Lung (tissue), 12 donors: ENCODE results near the gene TAPT1. TPM values are rescaled to one million over a fixed set of nuclear protein-coding genes. Genes with fewer than 3 reads are reported as not detected.
A peak's percentile ranks its signal among the peaks of the same experiment; 100 is the strongest.

Source experiments
- ATAC-seq: fragments of 200-7000 bp; cut with Tn5 transposase; one replicate; pipeline ENCODE4 v1.9.1; 2020; ENCODE audit warnings: moderate number of reproducible peaks; ENCODE audit not compliant: insufficient read depth, low FRiP score
- DNase-seq, 3 donors: peaks; one replicate each; pipeline ENCODE4 v3.0.0-alpha.2; 2013 to 2017
- H3K27ac ChIP-seq, 2 donors: one replicate each; pipeline ENCODE4 v1.5.1; 2013; ENCODE audit warnings: mild to moderate bottlenecking in 2 of 2, moderate library complexity in 2 of 2, control low read depth in 1 of 2, inconsistent platforms in 1 of 2, low read depth in 1 of 2, low read length in 1 of 2
- H3K27me3 ChIP-seq, 3 donors: one replicate each; pipeline ENCODE4 v1.5.1; 2013; ENCODE audit warnings: low read length in 2 of 3; ENCODE audit not compliant: control insufficient read depth in 3 of 3, insufficient read depth in 3 of 3
- H3K36me3 ChIP-seq, 4 donors: one replicate each; pipeline ENCODE4 v1.5.1; 2013; ENCODE audit warnings: low read length in 4 of 4, mild to moderate bottlenecking in 1 of 4, moderate library complexity in 1 of 4; ENCODE audit not compliant: control insufficient read depth in 4 of 4, insufficient read depth in 4 of 4
- H3K4me1 ChIP-seq, 5 donors: one replicate each; pipeline ENCODE4 v1.5.1; 2013; ENCODE audit warnings: low read length in 5 of 5, mild to moderate bottlenecking in 2 of 5, moderate library complexity in 1 of 5; ENCODE audit not compliant: control insufficient read depth in 5 of 5, insufficient read depth in 5 of 5
- H3K4me3 ChIP-seq: one replicate; pipeline ENCODE4 v1.5.1; 2013; ENCODE audit warnings: mild to moderate bottlenecking, control low read depth, moderate library complexity
- H3K9ac ChIP-seq, 2 donors: one replicate each; pipeline ENCODE4 v1.5.1; 2013; ENCODE audit warnings: low read length in 2 of 2, control low read depth in 1 of 2; ENCODE audit not compliant: insufficient read depth in 1 of 2
- H3K9me3 ChIP-seq, 4 donors: one replicate each; pipeline ENCODE4 v1.5.1; 2013; ENCODE audit warnings: low read length in 3 of 4, mild to moderate bottlenecking in 1 of 4, moderate library complexity in 1 of 4; ENCODE audit not compliant: control insufficient read depth in 4 of 4, insufficient read depth in 3 of 4
- CTCF ChIP-seq: IDR thresholded peaks from 2 replicates; pipeline ENCODE4 v1.5.1; 2012; ENCODE audit warnings: mild to moderate bottlenecking; ENCODE audit errors: control extremely low read depth, extremely low read depth
- WGBS, 2 donors: extraction: QIAGEN DNeasy Blood & Tissue Kit; methylation state at CpG; one replicate each; pipeline ENCODE4 v1.1.7; 2013; 5-methylcytosine and 5-hydroxymethylcytosine counted together
- polyA plus RNA-seq, 2 donors: library from polyadenylated mRNA; stranded (reverse); fragments of 200-250 nt; gene quantifications; one replicate each; pipeline ENCODE4 v1.2.1, GENCODE V29; 2013
- total RNA-seq, 2 donors: library from RNA; depleted of rRNA in 1 of 2; stranded (reverse); fragments of >200 nt in 1 of 2; gene quantifications; one replicate each; pipeline ENCODE4 v1.2.1, GENCODE V29; 2014 to 2021
- donor health status: control.
- donor health status: control.
- donor health status: Bipolar disorder and iron deficiency.
- donor health status: healthy.
- donor health status: DM: yes; HTN: yes; CAD: no.

The TAPT1 gene
- total and polyA plus RNA-seq, 4 donors: 13.8 to 102 (median 30.2) TPM

DNA sequence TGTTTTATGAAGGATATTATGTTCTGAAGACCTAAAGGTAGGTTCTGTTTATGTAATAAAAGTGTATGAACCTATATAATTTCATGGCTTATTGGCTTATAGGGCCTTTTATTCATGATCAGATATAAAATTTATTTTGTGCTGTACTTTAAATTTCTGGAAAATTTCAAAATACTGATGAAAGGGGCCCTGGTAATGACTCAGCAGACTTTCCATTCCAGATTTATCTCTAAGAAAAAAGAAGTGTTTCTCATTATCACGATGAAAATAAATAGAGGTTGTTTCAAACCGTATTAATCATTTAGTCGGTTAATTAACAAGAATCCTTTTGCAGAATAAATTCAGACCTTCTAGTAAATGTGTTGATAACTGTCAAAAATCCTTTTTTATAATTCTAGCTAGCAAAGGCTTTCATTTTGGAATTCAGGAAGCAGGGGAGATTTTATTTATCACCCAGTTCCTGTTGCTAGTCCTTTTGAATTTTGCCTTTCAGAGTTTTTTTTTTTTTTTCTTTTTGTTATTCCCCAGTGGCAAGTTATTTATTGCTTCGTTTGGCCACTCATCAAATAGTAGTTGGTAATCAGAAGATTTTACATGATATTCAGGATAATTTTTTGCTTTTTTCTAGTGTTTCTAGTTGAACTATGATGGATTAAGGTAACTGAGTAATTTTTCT is 5.4 kb upstream of the TAPT1 start:
- no peak overlapping the region for H3K27ac ChIP-seq
- no peak overlapping the region for H3K4me3 ChIP-seq
- H3K9ac ChIP-seq: no peak overlapping the region
- ATAC-seq (no peak), DNase-seq (no peak)
- no peaks in the 10 kb centered on the region for H3K27me3 ChIP-seq
- no peaks in the 10 kb centered on the region for H3K36me3 ChIP-seq
- WGBS, 2 donors: 20 to 39% methylated on average over 4 of the region's 4 CpGs
- peaks cover 0 to 14% (median 0%) of the 10 kb centered on the region in 5 donors for H3K4me1 ChIP-seq
- no peaks in the 10 kb centered on the region for H3K9me3 ChIP-seq
- no peak for TF ChIP-seq CTCF

DNA sequence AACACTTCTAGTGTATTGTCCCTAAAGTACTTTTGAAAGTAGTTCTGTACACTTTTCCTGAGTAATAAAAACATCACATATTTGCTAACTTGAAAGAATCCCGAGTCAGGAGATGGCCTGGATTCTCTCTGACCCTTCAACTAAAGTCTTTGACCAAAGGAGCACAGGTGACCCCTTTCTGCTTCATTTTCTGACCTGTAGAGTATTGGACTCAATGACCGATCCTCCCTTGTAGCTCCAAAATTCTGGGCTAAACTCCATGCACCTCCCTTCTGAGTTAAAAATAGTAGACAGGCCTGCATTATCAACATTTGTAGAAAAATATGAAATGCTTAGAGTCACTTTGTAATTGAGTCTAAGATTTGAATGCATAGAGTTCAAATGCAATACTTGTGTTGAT is 4.0 kb upstream of the TAPT1 start:
- TF ChIP-seq CTCF: no peak
- Histone ChIP-seq H3K27ac (no peak overlapping the region), H3K4me1 (peaks cover 0 to 15% (median 0%) of the 10 kb centered on the region in 5 donors), H3K4me3 (no peak overlapping the region), H3K9me3 (no peaks in the 10 kb centered on the region), H3K27me3 (no peaks in the 10 kb centered on the region), H3K9ac (no peak overlapping the region), H3K36me3 (no peaks in the 10 kb centered on the region)
- ATAC-seq (no peak), DNase-seq (no peak)
- 68 to 89% methylated on average over 2 of the region's 2 CpGs for WGBS, 2 donors

- no peak for ATAC-seq
- no peak overlapping the region for H3K4me3 ChIP-seq
- no peak for TF ChIP-seq CTCF
- H3K9me3 ChIP-seq: no peaks in the 10 kb centered on the region
- H3K36me3 ChIP-seq: no peaks in the 10 kb centered on the region
- H3K9ac ChIP-seq: no peak overlapping the region
- DNase-seq: no peak
- no peaks in the 10 kb centered on the region for H3K27me3 ChIP-seq
- H3K27ac ChIP-seq: no peak overlapping the region
- 75 to 89% methylated on average over 2 of the region's 2 CpGs for WGBS, 2 donors
- H3K4me1 ChIP-seq: peaks cover 0 to 22% (median 4%) of the 10 kb centered on the region in 5 donors
Observed at GRCh38 chr4:16229604-16230003, 3.3 kb upstream of the TAPT1 start.

- 0 to 4% methylated on average over 20 of the region's 20 CpGs for WGBS, 2 donors
- Histone ChIP-seq H3K27me3 (no peaks in the 10 kb centered on the region), H3K36me3 (no peaks in the 10 kb centered on the region), H3K27ac (peak overlapping the region; percentile 94 to 99), H3K9ac (peak overlapping the region; percentile 60 to 85), H3K4me3 (peak overlapping the region; percentile 94), H3K4me1 (peaks cover 5 to 44% (median 23%) of the 10 kb centered on the region in 5 donors), H3K9me3 (no peaks in the 10 kb centered on the region)
- peak; percentile 45 to 70 (median 68) for DNase-seq
- no peak for ATAC-seq
- no peak for TF ChIP-seq CTCF
Observed at GRCh38 chr4:16227462-16227868, 1.2 kb upstream of the TAPT1 start.
